ENCODE measurements around the gene ECD. TPM values are rescaled to one million over a fixed set of nuclear protein-coding genes. Genes with fewer than 3 reads are reported as not detected.

ECD gene
- total RNA-seq, 1 donor from 2014 or later: 35.6 TPM

GRCh38 chr10:73096041-73096448, 71.8 kb downstream of the ECD start:
- Mint-ChIP-seq H3K27me3 (ENCODE audit: low read depth, unreplicated experiment) (no peaks in the 10 kb centered on the region), H3K27ac (ENCODE audit: unreplicated experiment) (peak overlapping the region; percentile 96), H3K4me1 (ENCODE audit: low read depth, unreplicated experiment) (peaks cover 17% of the 10 kb centered on the region), H3K36me3 (ENCODE audit: low read depth, unreplicated experiment) (peaks cover 2% of the 10 kb centered on the region), H3K4me3 (ENCODE audit: unreplicated experiment) (peak overlapping the region; percentile 94), H3K9me3 (ENCODE audit: unreplicated experiment) (no peaks in the 10 kb centered on the region)
- FAIRE-seq: no peak
- Histone ChIP-seq H3K9me3 (ENCODE audit: insufficient read depth, low read depth, low read length) (no peaks in the 10 kb centered on the region), H3K4me3 (ENCODE audit: insufficient read depth, low read depth, low read length) (peak overlapping the region; percentile 94), H3K79me2 (ENCODE audit: insufficient read depth, low read length) (peaks cover 54% of the 10 kb centered on the region), H4K20me1 (ENCODE audit: insufficient read depth, low read length) (peaks cover 15% of the 10 kb centered on the region), H2AFZ (ENCODE audit: low read depth, low read length) (peak overlapping the region; percentile 37), H3K27me3 (ENCODE audit: insufficient read depth, low read length) (no peaks in the 10 kb centered on the region), H3K4me2 (ENCODE audit: low read length) (peak overlapping the region; percentile 92), H3K27ac (ENCODE audit: low read depth, low read length) (peak overlapping the region; percentile 93), H3K36me3 (ENCODE audit: insufficient read depth, low read length) (no peaks in the 10 kb centered on the region), H3K4me1 (ENCODE audit: insufficient read depth, low read length) (peaks cover 9% of the 10 kb centered on the region), H3K9ac (ENCODE audit: low read length) (peak overlapping the region; percentile 98)
- TF ChIP-seq CTCF (IDR thresholded peaks at IDR 0.05; ENCODE audit: insufficient read depth, low read depth, low read length) (no peak), EZH2 (IDR thresholded peaks at IDR 0.05; ENCODE audit: insufficient read depth, low read length) (no peak)
- DNase-seq (ENCODE audit: low read depth): peak; percentile 49

GRCh38 chr10:73095481-73096021, 72.3 kb downstream of the ECD start:
- DNase-seq (ENCODE audit: low read depth) (peak; percentile 75), FAIRE-seq (no peak)
- Histone ChIP-seq H3K36me3 (ENCODE audit: insufficient read depth, low read length) (no peaks in the 10 kb centered on the region), H3K4me2 (ENCODE audit: low read length) (peak overlapping the region; percentile 92), H3K27ac (ENCODE audit: low read depth, low read length) (peak overlapping the region; percentile 93), H4K20me1 (ENCODE audit: insufficient read depth, low read length) (peaks cover 15% of the 10 kb centered on the region), H3K9me3 (ENCODE audit: insufficient read depth, low read depth, low read length) (no peaks in the 10 kb centered on the region), H2AFZ (ENCODE audit: low read depth, low read length) (peak overlapping the region; percentile 37), H3K79me2 (ENCODE audit: insufficient read depth, low read length) (peaks cover 57% of the 10 kb centered on the region), H3K27me3 (ENCODE audit: insufficient read depth, low read length) (no peaks in the 10 kb centered on the region), H3K4me3 (ENCODE audit: insufficient read depth, low read depth, low read length) (peak overlapping the region; percentile 94), H3K9ac (ENCODE audit: low read length) (peak overlapping the region; percentile 98), H3K4me1 (ENCODE audit: insufficient read depth, low read length) (peaks cover 9% of the 10 kb centered on the region)
- H3K4me3 Mint-ChIP-seq (ENCODE audit: unreplicated experiment): peak overlapping the region; percentile 94
- no peaks in the 10 kb centered on the region for H3K9me3 Mint-ChIP-seq (ENCODE audit: unreplicated experiment)
- peak overlapping the region; percentile 96 for H3K27ac Mint-ChIP-seq (ENCODE audit: unreplicated experiment)
- no peaks in the 10 kb centered on the region for H3K27me3 Mint-ChIP-seq (ENCODE audit: low read depth, unreplicated experiment)
- TF ChIP-seq CTCF (IDR thresholded peaks at IDR 0.05; ENCODE audit: insufficient read depth, low read depth, low read length) (no peak), EZH2 (IDR thresholded peaks at IDR 0.05; ENCODE audit: insufficient read depth, low read length) (no peak)
- H3K36me3 Mint-ChIP-seq (ENCODE audit: low read depth, unreplicated experiment): peaks cover 2% of the 10 kb centered on the region
- peaks cover 17% of the 10 kb centered on the region for H3K4me1 Mint-ChIP-seq (ENCODE audit: low read depth, unreplicated experiment)

GRCh38 chr10:73094986-73095480, 72.8 kb downstream of the ECD start:
- Histone ChIP-seq H3K27ac (ENCODE audit: low read depth, low read length) (peak overlapping the region; percentile 93), H3K79me2 (ENCODE audit: insufficient read depth, low read length) (peaks cover 62% of the 10 kb centered on the region), H3K4me1 (ENCODE audit: insufficient read depth, low read length) (peaks cover 9% of the 10 kb centered on the region), H4K20me1 (ENCODE audit: insufficient read depth, low read length) (peaks cover 17% of the 10 kb centered on the region), H3K36me3 (ENCODE audit: insufficient read depth, low read length) (no peaks in the 10 kb centered on the region), H3K4me2 (ENCODE audit: low read length) (peak overlapping the region; percentile 92), H3K9me3 (ENCODE audit: insufficient read depth, low read depth, low read length) (no peaks in the 10 kb centered on the region), H3K27me3 (ENCODE audit: insufficient read depth, low read length) (no peaks in the 10 kb centered on the region), H2AFZ (ENCODE audit: low read depth, low read length) (no peak overlapping the region), H3K9ac (ENCODE audit: low read length) (peak overlapping the region; percentile 98), H3K4me3 (ENCODE audit: insufficient read depth, low read depth, low read length) (peak overlapping the region; percentile 94)
- FAIRE-seq (no peak), DNase-seq (ENCODE audit: low read depth) (no peak)
- no peaks in the 10 kb centered on the region for H3K9me3 Mint-ChIP-seq (ENCODE audit: unreplicated experiment)
- H3K4me1 Mint-ChIP-seq (ENCODE audit: low read depth, unreplicated experiment): peaks cover 17% of the 10 kb centered on the region
- peaks cover 2% of the 10 kb centered on the region for H3K36me3 Mint-ChIP-seq (ENCODE audit: low read depth, unreplicated experiment)
- peak overlapping the region; percentile 94 for H3K4me3 Mint-ChIP-seq (ENCODE audit: unreplicated experiment)
- no peaks in the 10 kb centered on the region for H3K27me3 Mint-ChIP-seq (ENCODE audit: low read depth, unreplicated experiment)
- peak overlapping the region; percentile 96 for H3K27ac Mint-ChIP-seq (ENCODE audit: unreplicated experiment)
- TF ChIP-seq EZH2 (IDR thresholded peaks at IDR 0.05; ENCODE audit: insufficient read depth, low read length) (no peak), CTCF (IDR thresholded peaks at IDR 0.05; ENCODE audit: insufficient read depth, low read depth, low read length) (no peak)

Data from astrocyte (in vitro differentiated cells and primary cell).